Forelimb muscle (tissue), 1 donor: Measurements from ENCODE around the gene HSPB3. TPM values are rescaled to one million over a fixed set of nuclear protein-coding genes. Genes with fewer than 3 reads are reported as not detected.
"Not testable (repeated sequence)": the region's sequence is repeated elsewhere in the genome, so short reads cannot be mapped to it uniquely, and the experiment has no call there.

Experiments used
- DNase-seq: peaks from one replicate; pipeline ENCODE4 v3.0.0-alpha.2; 2013; ENCODE audit warnings: low read depth
- polyA plus RNA-seq: library from polyadenylated mRNA; unstranded; fragments of 120-200 nt; gene quantifications from one replicate; pipeline ENCODE4 v1.2.1, GENCODE V29; 2013; ENCODE audit not compliant: insufficient read length

Gene HSPB3, protein sequence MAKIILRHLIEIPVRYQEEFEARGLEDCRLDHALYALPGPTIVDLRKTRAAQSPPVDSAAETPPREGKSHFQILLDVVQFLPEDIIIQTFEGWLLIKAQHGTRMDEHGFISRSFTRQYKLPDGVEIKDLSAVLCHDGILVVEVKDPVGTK
- 122 TPM for polyA plus RNA-seq

DNA sequence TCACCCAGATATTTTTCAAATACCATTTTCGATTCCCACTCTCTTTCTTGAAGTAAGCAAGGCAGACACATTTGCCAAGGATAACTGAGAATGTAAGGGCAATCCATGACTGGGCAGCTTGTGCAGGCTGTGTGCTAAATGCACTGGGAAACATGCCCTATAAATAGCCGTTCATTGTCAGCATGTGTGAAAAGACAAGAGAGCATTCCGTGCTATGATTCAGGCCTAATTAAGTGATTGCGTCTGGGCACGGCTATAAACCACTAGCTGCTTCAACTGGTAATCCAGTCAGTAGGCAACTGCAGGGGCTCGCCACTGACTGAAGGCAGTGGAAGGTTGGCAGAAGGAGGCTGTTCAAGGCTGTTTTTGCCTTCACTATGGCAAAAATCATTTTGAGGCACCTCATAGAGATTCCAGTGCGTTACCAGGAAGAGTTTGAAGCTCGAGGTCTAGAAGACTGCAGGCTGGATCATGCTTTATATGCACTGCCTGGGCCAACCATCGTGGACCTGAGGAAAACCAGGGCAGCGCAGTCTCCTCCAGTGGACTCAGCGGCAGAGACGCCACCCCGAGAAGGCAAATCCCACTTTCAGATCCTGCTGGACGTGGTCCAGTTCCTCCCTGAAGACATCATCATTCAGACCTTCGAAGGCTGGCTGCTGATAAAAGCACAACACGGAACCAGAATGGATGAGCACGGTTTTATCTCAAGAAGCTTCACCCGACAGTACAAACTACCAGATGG, at the start of gene HSPB3:
Gene HSPB3, plus strand, starts transcription at position 287 of the 745 bp plus-strand sequence. Its CDS starts 91 bp downstream, at position 378.
- DNase-seq: no peak

DNA sequence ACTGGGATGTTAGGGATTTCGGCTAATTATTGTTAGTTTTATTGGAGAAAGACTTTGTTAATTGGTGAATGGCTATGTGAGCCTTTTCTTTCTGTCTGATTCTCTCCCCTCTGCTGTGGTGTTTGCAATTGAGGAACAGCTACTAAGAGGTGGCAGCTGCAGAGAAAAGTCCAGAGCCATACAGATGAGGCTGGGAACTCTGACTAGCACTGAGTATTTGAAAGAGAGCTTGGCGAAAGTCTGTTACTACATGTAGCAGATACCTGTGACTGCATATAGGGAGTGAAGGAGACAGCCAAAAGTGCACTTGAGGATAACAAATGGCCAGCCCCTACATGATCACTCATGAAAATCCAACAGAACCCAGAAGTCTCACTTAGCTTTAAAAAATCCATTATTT, 44.3 kb upstream of the HSPB3 start:
- DNase-seq: no peak

DNA sequence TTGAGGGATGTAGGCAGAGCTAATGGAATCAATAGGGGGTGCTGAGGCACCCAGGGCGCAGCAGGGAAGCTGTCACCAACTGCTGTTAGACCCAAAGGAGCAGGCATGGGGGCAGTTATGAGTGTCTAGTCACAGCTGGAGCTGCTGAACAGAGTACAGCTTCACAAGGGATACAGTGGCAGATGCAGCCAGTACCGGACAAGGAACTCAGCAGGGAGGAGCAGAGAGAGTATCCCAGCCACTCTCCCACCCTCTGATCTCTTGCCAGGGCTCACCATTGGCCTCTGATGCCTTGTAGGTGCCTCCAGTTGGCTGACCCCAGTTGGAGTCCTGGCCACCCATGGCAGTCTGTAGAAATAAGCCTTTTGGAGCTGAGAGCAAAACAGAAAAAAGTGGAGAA, 42.6 kb upstream of the HSPB3 start:
- DNase-seq: no peak

DNA sequence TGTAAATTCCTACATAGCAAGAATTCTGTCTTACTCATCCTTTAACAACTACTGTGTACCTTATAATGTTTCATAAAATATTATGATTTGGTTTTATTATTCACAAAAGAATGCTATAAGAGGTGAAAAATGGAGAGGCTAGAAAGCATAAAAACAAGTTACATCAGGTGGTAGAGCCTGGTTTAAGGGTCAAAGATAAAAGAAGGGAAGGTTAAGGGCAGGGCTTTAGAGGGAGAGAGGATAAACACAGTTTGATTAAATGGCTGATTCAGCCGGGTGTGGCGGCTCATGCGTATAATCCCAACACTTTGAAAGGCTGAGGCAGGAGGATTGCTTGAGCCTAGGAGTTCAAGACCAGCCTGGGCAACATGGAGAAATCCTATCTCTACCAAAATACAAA, 40.4 kb upstream of the HSPB3 start:
- DNase-seq: no peak

DNA sequence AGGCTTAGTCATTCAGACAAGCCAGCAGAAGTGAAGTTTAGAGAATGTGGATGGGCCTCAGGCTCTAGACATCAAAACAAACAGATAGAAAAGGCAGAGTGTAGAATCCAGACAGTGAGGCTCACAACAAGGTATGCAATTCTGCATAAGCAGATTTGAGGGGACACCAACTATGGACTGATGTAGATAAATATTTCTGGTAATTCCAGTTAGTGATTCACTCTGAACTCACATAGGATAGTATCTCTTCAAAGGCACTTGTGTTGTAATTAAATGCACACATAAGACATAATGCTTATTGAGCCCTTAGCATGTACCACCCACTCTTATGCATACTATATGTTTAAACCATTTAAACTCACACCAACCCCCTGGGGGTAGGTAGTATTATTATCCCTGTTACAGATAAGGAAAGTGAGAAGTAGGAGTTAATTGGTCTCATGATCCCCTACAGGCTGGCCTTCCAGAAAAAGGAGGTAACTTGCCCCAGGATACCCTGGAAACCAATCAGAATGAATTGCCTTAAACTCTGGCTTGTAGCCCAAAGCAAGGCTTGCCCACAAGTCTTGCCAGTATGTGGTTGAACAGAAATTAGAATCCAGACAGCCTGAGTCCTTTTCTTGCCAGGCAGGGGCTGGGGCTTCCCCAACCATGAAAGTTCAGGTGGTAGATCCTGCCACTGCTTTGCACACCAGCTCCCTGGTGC, 39.5 kb upstream of the HSPB3 start:
- no peak for DNase-seq

DNA sequence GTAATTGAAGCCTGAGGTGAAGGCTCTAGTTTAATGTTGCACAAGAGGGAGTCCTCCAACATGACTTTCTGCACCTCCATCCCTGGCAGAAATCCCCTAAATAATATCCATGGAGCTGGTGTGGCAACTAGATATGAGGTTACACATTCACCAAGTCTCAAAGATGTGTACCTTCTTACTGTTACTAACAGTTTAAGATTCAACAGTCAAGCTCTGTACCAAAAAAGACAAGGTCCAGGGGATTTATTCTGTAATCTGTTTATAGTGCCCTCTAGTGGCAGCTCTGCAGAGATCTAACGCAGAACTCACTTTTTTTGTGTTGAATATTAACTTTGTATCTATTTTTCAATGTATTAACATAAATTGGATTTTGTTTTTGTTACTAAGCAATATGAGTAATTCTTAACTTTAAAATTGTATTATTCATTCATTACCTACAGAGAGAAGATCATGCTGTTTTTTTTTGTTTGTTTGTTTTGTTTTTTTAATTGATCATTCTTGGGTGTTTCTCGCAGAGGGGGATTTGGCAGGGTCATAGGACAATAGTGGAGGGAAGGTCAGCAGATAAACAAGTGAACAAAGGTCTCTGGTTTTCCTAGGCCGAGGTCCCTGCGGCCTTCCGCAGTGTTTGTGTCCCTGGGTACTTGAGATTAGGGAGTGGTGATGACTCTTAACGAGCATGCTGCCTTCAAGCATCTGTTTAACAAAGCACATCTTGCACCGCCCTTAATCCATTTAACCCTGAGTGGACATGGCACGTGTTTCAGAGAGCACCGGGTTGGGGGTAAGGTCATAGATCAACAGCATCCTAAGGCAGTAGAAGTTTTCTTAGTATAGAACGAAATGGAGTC, 35.7 kb upstream of the HSPB3 start:
- DNase-seq: peak; percentile 40

DNA sequence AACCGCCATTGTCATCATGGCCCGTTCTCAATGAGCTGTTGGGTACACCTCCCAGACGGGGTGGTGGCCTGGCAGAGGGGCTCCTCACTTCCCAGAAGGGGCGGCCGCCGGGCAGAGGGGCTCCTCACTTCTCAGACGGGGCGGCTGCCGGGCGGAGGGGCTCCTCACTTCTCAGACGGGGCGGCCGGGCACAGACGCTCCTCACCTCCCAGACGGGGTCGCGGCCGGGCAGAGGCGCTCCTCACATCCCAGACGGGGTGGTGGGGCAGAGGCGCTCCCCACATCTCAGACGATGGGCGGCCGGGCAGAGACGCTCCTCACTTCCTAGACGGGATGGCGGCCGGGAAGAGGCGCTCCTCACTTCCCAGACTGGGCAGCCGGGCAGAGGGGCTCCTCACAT, 35.0 kb upstream of the HSPB3 start:
- DNase-seq: not testable (repeated sequence)

DNA sequence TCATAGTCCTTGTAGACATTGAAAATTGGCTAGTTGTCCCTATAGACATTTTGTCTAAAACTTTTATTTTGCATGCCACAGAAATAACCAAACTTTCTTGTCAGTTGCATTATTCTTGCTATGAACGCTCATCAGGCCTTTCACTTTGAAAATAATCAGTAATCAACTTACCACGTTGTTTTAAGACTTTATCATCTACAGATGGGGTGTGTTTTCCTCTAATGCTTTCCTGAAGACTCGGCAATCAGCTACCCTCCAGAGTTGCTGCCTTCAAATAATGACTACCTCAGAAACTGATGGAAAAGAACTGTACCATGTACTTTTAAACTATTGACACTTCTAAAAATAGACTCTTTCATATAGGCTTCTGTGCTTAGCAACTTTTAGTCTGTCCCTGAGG, 33.5 kb upstream of the HSPB3 start:
- no peak for DNase-seq

DNA sequence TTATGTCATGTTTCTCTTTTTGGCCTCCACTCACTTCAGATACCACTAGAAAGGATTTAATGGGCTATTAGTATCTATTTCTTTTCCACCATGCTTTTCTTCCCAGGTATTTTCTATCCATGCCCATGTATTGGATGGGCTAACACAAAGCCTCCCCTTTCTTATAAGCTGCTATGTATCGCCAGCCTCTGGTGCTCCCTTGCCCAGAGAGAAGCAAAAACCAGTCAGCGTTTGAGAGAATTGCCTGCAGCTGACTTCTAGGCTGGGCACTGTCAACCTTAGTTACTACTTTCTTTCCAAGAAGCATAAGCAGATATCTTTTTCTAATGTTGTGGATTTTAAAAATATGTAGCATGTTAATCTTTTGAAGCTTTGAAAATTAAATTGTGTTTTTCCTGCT, 30.2 kb upstream of the HSPB3 start:
- DNase-seq: no peak

DNA sequence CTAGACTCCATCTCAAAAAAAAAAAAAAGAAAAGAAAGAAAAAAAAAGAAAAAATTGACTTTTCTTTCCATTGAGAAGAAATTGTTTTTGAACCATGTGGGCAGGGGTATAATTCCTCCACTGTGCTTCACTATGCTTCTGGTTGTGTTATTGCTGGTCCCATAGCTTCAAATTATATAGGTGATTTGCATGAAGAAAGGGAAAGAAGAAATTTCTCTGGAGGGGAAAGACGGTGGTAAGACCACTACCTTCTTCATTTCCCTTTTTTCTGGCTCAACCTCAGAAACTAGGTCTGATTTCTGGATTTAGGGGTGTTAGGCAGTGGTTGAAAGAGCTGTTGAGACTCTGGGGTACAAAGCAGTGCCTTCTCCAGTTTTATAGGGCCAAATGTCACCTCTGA, 29.3 kb upstream of the HSPB3 start:
- no peak for DNase-seq

DNA sequence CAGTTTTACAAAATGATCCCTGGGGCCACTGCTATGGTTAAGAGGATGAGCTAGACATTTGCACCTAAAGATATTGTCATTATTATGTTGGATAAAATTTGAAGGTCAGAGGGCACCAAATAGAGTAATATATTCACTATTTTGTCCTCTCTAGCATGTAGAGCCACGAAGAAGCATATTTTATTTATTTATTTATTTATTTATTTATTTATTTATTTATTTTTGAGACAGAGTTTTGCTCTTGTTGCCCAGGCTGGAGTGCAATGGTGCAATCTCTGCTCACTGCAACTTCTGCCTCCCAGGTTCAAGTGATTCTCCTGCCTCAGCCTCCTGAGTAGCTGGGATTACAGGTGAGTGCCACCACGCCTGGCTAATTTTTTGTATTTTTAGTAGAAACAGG, 20.8 kb upstream of the HSPB3 start:
- not testable (repeated sequence) for DNase-seq

DNA sequence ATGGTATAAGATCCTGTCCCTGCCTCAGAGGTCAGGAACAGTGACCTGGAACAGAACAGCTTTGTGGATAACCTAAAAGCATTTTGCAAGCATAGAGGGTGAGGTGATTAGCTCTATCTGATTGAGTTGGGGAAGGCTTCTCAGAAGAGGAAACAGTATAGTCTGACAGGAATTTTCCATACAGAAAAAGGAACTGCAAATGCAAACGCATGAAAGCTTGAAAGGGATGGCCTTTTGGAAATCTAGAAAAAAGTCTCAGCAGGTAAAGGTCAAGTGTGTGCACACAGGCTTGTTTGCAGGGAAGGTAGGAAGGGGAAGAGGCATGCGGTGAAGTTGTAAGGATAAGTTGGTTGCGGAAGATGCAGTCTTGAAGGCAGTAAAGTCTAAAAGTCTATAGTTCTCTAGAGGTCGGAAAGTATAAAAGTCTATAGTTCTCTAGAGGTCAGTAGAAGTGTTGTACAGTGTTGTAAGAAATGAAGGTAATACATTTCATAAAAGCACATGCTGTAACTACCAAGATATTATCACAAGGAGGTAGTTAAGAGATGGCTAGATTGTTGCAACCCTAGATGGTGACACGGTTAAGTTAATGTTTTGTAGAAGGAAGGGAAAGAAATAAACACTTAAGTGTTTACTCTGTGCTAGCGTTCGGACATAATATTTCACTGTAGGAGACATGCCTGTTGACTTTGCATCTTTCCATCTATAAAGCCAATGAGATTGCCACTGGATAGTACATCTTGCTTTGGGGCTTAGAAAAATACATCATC, 16.7 kb upstream of the HSPB3 start:
- DNase-seq: no peak

DNA sequence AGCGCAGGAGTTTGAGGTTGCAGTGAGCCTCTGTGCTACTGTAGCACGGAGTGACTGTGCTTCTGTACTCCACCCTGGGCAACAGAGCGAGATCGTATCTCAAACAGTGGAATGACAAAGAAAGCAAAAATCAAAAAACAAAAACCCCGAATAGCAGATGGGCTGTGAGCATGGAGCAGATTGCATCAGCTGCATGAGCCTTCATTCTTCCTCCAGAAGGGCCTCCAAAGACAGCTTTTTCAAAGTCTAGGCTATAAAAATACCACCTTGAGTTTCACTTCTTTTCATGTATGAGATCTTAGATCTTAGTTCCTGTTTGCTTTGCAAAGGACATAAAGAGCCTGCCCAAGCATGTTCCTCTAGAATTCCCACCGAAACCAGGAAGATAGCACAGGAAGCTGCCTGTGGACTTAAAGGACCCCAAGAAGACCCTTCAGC, 15.0 kb upstream of the HSPB3 start:
- no peak for DNase-seq

DNA sequence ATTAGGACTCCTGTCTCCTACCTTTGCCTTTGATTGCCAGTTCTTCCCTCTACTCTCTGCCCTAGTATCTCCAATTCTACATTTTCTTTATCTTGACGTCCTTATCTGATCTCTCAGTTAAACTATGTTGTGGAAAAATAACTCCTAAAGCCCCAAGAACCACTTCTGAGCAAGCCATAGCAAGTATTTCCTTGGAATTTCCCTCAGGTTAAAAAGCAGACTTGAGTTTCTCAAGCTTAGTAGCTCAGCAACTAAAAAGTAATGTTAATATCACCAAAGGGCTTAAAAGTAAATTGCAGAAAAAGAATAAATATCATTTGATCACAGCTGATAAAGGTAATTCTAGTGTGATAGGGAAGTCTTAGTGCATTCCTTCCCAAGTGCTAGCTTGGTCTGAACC, 13.2 kb upstream of the HSPB3 start:
- no peak for DNase-seq

DNA sequence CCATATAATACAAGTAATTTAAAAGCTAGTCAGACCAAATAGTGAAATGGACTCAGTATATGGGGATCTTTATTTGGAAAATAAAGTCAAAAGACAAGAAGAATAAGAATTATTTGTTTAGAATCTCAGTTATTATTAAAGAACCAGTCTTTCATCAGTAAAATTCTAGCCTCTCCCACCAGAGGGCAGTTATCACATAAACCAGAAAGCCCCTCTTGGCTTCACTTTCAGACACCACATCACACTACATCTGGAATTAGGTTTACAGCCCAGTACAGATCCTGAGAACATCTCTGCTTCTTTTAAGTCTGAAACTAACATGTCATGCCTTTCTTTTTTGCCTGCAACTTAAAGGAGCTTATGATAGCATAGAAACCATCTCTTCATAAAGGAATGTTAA, 12.2 kb upstream of the HSPB3 start:
- peak; percentile 41 for DNase-seq

DNA sequence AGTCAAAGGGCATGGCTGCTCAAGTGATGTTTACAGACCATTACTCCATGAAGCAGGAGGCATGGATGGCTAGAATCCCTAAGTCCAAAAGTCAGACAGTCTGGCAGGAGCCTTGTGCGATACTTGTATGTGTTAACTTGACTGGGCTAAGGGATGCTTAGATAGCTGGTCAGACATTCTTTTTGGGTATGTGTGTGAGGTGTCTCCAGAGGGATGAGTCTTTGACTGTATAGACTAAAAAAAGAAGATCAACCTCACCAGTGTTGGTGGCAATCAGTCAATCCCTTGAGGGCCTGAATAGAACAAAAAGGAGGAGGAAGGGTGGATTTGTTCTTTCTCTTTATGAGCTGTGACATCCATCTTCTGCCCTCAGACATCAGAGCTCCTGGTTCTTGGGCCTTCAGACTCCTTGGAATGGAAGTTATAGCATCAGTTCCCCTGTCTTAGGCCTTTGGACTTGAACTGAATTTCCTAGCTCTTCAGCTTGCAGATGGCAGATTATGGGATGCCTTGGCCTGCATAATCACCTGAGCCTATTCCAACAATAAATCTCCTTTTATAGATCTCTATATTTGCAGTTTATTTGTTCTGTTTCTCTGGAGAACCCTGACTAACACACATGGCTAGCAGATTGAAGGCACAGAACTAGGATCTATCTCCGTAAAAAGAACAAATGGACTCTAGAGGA, 9.7 kb upstream of the HSPB3 start:
- DNase-seq: no peak

DNA sequence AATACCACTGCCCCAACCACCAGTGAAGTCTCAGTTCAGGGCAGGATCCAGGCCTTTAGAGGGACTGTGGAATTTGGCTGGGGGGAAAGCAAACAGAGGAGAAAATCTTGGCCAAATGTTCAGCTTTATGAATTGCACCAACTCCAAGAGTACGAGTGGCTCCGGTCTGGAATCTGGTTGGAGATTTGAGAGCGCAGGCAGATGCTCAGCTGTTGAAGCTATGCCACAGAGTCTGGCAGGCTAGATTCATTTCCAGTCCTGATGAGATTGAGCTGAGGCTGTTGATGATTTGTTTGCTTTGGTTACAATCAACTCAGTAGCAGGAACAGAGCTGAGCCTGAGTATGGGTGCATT, 9.1 kb upstream of the HSPB3 start:
- no peak for DNase-seq

DNA sequence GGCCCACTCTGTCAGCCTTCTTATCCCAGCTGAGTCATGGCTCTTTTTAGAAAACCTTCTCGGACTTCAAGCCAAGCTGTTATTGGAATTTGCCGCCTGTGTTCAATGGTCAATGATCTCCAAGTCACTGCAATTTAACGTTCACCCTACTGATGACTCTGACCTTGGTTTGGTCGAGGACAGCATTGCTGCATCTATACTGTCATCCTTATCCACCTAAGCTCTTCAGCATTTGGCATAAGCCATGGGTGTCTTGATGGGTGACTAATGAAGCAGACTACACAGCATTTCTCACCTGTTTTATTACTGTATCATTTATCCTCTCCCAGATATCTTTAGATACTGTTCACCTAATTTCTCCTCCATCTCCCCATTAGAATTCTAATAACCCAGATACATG, 5.6 kb upstream of the HSPB3 start:
- no peak for DNase-seq

DNA sequence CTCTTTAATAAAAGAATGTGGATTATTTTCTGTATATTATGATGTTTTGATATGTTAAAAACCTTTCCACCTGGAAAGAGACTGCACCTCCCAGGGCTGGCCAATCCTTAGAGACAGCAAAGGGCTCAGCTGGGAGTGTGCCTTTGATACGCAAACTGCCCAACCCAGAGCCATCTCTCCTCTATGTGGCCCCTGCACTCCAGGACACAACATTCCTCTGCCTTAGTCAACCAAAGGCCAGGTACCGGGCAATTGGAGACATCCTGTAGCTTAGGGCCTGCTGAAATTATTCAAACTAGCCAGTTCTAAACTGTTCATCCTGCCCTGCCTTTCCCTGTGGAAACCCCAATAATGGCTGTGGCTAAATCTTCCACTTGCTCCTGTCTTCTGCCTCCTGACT, 5.0 kb upstream of the HSPB3 start:
- DNase-seq: no peak

DNA sequence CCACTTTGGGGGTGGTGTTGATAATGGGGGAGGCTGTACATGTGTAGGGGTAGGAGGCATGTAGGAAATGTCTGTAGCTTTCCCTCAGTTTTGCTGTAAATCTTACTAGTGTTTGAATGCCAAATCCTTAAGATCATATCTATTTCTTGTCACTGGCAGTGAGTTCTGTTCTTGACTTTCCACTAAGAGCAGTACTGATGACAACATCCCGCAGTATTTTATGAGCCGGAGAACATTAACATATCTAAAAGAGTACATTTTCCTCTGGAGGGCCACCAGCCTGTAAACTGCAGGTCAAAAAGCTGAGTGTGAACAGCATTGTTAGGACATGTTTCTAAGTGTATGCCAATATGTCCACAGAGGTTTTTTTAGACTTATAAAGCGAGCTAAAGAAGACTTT, 2.5 kb upstream of the HSPB3 start:
- no peak for DNase-seq

DNA sequence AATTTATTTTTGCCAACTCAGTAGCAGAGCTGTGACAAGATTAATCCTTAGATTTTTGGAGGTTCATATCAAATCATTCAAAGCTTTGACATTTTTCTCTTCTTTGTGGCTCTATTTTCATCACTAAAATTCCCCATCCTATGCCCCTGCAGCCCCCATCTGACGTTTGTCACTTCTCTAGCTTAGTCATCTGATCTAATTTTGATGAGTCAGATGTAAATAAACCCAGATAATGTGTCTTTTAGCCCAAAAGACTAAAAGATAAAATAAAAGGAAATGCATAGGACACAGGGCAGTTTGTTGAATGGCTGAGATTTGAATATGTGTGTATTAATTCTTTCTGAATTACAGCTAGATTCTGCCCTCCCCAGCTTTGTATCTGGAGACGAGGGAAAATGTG, 897 bp upstream of the HSPB3 start:
- DNase-seq: no peak
